HG03457 (cell line): ENCODE results near the gene CDC42SE2.
"Not testable (repeated sequence)": the region's sequence is repeated elsewhere in the genome, so short reads cannot be mapped to it uniquely, and the experiment has no call there.

Experiments used
- ATAC-seq: cut with Tn5 transposase; IDR thresholded peaks from one replicate; pipeline ENCODE4 v1.9.1; 2021; ENCODE audit warnings: moderate number of reproducible peaks; ENCODE audit not compliant: unreplicated experiment

Gene CDC42SE2

DNA sequence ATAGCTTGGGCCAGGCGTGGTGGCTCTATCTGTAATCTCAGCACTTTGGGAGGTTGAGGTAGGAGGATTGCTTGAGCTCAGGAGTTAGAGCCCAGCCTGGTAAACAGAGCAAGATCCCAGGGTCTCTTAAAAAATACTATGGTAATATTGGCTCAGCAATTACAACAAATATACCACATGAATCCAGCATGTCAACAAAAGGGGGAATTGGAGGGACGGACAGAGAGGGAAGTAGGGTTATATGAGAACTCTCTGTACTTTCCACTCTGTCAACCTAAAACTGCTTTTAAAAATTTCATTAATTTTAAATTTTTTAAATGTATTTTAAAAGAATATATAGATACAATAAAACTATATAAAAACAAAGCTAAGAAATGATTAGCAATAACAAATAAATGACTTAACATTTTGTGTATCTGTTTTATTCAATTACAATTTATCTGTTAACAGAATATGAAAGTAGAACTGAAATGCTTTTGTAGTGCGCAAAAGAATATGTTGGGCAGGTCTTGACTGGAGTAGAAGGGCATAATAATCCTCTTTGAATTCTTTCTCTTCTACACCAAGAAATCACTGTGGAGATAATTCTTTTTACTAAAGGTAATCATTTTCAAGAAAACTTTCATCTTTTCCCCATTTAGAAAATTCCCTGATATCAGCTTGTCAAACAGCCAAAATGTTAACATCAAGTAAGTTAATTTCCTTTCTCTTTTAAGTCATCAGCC, 12.9 kb upstream of the CDC42SE2 start:
- no peak for ATAC-seq

DNA sequence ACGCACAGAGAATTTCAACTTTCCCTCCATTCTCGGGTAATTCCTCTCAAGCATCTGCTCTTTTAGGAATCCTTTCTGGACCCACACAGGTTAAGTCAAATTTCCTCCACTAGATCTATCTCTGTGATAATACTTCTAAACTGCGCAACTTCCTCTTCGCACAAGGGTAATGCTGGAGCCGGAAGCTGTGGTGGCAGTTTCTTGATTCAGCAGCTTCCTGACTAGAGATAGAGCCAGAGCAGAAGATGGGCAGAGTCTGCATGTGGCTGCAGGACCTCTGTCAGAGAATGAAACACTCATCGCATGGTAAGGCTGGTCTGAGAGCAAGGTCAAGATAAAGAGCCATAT, 11.1 kb upstream of the CDC42SE2 start:
- ATAC-seq: peak; percentile 71

DNA sequence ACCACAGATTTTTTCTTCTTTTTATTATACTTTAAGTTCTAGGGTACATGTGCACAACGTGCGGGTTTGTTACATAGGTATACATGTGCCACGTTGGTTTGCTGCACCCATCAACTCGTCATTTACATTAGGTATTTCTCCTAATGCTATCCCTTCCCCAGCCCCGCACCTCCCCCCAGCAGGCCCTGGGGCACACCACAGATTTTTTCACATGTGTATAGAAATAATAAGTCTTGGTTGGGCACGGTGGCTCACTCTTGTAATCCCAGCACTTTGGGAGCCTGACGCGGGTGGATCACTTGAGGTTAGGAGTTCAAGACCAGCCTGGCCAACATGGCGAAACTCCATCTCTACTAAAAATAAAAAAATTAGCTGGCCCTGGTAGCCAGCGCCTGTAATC, 9.8 kb upstream of the CDC42SE2 start:
- not testable (repeated sequence) for ATAC-seq

DNA sequence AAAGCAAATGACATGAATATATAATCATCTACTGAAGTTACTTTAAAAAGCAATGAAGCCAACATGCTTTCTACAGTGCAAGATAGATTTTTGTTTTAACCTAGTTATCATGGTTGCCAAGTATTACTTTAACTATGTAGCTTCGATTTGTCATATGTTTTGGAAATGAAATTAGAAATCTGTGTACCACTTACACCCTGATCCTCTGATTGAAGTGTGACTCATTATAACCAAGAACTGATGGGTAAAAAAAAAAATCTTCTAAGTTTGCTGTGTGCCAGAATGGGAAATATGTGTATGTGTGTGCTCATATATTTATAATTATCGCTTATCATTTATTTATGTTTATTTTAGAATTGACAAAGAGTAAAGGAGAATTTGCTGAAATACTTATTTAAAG, 9.1 kb upstream of the CDC42SE2 start:
- no peak for ATAC-seq

DNA sequence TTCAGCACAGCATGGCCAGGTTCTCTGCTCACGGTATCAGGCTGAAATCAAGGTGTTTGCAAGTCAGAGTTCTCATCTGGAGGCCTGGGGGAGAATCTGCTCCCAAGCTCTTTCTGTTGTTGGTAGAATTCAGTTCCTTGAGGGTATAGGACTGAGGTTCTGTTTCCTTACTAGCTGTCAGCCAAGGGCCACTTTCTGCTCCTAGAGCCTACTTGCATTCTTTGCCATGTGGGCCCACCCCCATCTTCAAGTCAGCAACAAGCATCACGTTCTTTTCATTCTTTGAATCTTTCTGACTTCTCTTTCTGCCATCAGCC, 7.4 kb upstream of the CDC42SE2 start:
- ATAC-seq: no peak

DNA sequence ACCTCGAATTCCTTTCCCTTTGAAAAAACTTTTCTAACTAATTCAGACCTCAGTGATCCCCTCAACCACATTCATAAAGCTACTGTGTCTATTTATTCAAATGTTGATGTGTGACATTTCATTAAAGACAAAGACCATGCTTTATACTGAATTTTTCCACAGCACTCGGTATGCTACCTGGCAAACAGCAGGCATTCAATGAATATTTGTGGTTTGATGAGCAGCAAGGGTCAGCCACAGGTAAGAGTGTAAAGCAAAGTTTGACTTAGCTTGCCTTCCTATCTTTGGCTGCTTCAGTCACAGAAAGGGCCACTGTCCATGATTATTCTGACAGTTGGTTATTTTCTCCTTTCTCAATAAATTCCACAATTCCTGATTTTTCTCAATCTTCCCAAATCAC, 5.1 kb upstream of the CDC42SE2 start:
- ATAC-seq: no peak

DNA sequence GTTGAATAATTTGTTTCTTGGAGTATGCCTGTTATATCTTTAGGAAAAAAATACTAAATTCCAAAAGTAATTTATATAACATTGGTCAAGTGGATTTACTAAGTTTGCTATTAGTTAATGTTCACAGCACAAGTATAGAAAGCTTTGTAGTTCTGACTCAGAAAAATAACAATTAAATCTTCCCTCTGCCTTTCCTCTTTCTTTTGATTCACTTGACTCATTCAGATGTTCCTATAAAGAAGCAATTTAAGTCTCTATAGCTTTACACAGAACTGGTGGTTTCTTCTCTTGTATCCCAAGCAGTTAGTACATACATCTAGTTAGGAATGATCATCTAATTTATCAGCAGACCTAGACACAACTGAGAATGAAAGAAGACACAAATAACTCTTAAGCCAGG, 4.5 kb upstream of the CDC42SE2 start:
- no peak for ATAC-seq

DNA sequence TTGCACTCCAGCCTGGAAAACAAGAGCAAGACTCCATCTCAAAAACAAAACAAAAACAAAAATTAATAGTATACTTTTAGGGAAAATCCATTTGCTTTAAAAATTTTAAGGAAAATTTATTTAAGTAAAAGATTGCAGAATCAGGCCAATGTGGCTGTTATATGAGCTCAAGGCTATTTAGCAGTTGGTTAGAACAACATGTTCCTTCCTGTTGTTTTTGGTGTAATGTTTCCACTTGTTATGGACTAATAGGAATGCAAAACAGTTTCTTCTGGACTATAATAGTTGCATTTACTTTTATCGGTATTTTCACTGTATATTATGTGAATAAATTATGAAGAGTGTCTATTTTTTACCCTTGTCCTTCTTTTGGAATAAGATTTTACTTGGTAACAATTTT, 3.0 kb upstream of the CDC42SE2 start:
- no peak for ATAC-seq

DNA sequence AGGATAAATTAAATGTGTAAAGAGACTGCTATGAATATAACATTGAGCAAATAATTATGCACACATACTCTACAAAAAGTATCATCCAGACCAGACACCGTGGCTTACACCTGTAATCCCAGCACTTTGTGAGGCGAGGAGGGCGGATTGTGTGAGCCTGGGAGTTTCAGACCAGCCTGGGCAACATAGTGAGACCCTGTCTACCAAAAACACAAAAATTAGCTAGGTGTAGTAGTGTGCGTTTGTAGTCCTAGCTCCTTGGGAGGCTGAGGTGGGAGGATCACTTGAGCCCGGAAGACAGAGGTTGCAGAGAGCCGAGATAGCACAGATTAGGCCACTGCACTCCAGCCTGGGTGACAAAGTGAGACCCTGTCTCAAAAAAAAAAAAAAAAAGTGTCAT, 2.4 kb upstream of the CDC42SE2 start:
- no peak for ATAC-seq

DNA sequence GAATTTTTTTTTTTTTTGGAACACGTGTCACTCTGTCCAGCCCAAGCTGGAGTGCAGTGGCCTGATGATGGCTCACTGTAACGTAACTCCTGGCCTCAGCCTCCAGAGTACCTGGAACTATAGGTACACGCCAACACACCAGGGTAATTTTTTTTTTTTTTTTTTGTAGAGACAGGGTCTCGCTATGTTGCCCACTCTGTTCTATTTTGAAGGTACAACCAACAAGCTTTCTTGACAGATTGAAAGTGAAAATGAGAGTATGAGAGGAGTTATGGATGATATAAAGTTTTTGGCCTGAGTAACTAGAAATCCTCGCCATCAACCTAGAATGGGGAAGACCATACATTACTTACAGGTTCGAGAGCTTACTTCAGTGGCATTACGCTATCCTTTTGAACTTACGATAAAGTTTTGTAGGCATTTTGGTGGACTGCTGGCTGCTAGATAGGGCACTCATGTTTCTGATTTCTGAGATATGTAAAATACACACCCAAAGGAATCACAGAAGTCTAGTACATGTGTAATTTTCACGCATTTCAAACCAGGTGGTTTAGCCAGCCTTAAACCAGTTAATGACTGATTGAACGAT, 806 bp upstream of the CDC42SE2 start:
- ATAC-seq: peak; percentile 13

DNA sequence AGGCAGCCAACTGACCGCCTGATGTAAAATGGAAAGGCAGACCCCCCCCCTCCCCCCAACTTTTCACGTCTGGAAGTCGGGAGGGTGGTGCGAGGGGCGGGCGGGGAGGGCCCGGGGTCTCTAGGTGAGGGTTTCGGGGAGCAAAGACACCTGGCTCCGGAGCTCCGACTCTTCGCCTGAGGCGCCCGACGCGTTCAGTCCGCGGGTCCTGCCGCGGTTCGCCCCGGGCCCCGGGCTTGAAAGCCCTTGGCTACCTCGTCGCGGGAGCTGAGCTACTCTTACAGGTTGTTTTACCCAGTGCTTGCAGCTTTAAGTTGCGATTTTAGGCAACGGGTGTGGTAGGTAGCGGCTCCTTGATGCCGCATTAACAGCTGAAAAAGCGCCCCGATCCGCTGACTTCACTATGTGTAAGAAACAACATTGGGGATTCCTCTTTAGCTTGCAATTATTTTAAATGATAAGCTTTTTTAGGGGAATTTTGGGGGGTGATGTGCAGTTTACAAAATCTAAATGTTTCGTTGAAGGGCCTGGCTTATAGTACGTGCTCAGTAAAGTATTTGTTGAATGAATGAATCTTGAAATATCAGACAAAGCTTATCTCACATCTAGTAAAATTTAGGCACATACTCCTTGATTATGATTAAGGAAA, 722 bp downstream of the CDC42SE2 start:
- no peak for ATAC-seq

DNA sequence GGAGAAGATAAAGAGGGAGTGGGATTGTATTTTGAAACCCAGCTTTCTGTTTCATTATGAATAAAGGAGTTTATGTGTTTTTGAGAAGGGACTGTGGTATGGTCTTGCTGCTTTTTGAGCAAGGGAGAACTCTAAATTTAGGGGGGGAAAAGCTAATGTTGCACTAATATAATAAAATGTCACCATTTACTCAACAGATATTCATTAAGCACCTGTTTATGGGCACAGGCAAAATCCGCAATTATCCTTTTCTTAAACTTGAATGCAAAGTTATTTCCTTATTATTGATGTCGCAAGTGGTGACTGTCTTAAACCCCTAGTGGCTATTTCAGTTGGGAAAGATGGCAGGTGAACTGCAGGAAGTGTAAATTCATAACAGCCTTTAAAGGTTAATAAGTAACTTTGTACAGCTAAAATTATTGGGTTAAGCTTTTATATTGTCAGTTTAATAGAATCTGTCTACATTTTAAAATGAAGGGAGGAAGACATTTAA, 1.5 kb downstream of the CDC42SE2 start:
- ATAC-seq: no peak

DNA sequence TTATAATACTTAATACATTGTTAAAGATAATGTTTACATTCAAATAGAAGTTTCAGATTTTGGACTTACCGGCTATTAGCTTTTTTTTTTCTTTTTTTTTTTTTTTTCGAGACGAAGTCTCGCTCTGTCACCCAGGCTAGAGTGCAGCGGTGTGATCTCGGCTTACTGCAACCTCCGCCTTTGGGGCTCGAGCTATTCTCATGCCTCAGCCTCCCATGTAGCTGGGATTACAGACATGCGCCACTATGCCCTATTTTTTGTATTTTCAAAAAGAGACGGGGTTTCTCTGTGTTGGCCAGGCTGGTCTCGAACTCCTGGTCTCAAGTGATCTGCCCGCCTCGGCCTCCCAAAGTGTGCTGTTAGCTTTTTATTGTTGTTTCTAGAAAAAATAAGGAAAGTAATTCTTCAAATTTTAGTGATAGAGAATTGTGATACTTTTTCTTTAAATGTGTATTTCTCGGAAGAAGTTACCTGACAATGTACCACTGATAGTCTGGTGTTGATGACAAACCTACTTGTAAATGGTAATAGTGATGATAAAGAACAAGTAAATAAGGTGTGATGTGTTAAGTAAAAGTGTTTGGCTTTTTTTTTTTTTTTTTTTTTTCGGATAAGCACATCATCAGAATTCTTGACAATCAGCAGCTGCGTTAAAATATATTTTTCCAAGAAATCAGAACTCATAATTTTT, 2.7 kb downstream of the CDC42SE2 start:
- no peak for ATAC-seq

DNA sequence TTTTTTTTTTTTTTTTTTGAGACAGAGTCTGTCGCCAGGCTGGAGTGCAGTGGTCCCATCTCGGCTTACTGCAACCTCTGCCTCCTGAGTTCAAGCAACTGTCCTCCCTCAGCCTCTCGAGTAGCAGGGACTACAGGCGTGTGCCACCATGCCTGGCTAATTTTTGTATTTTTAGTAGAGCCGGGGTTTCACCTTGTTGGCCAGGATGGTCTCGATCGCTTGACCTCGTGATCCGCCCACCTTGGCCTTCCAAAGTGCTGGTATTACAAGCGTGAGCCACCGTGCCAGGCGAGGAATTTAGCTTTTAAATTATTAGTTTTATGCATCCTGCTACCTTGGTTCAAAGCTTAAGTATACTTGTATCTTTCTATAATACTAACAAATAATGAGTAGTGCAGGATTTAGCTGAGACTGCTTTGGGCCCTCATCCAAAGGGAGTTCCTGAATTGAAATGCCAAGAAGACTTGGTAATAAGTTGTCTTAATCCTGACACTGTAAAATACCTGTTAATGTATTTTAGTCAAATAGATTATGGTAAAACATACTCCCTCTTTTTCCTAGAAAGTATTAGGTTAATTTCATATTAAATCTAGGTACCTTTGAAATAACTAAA, 5.0 kb downstream of the CDC42SE2 start:
- no peak for ATAC-seq

DNA sequence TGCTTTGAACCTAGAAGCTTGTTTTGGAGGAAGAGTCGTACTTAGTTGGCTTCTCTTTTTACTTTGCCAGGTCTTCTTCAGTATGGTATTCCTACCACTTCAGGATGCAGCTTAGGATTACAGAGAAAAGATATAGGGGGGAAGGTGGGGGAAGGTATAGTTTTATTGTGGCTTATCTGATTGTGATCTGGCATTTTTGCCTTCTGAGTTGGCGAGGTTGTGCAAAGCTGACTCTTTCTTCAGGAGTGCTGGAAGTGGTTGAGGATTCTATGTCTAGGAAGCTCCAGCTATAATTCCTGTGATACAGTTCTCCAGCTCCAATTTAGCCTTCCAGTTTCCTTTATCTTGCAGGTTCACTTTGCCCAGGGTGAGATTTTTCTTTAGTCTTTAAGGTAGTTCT, 7.0 kb downstream of the CDC42SE2 start:
- no peak for ATAC-seq

DNA sequence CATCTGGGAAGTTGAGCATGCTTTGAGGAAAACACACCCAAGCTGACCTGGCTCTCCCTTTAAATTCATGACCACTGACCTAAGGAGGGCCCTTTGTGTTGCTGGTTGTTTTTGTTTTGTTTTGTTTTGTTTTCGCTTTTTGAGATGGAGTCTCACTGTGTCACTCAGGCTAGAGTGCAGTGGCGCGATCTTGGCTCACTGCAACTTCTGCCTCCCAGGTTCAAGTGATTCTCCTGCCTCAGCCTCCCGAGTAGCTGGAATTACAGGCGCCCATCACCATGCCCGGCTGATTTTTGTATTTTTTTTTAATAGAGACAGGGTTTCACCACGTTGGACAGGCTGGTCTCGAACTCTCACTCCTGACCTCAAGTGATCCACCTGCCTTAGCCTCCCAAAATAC, 8.0 kb downstream of the CDC42SE2 start:
- ATAC-seq: not testable (repeated sequence)

DNA sequence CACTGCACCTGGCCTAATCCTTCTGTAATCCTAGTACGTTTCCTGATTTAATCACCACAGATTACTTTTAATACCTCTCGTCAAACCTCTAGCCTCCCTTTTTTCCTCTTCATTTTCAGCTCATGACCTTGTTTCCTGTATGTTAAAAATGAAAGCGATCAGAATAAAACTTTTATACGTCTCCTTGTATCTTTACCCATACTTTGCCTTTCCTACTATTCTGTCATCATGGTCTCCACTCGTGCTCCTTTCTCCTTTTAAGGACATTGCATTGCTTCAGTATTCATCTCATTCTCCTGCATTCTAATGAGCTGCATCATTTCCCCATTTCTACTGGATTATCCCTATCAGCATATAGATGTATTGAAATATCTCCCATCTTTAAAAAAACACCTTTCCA, 8.5 kb downstream of the CDC42SE2 start:
- no peak for ATAC-seq

DNA sequence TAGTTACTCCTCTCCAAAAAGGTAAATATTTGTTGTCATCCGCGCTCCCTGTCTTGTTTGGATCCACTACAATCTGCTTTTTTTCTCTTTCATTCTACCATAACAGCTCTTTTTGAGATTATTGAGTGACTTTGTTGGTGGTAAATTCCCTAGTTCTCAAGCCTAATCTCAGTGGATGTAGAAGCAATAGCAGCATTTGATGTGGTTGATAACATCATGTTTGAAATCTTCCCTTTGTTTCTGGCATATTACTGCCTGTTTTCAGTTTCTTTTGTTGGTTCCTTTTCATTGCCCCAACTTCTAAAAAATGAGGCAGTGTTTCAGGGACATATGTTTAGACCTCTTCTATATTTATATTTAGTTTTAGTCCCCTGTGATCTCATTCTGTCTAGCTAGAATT, 8.9 kb downstream of the CDC42SE2 start:
- ATAC-seq: no peak

DNA sequence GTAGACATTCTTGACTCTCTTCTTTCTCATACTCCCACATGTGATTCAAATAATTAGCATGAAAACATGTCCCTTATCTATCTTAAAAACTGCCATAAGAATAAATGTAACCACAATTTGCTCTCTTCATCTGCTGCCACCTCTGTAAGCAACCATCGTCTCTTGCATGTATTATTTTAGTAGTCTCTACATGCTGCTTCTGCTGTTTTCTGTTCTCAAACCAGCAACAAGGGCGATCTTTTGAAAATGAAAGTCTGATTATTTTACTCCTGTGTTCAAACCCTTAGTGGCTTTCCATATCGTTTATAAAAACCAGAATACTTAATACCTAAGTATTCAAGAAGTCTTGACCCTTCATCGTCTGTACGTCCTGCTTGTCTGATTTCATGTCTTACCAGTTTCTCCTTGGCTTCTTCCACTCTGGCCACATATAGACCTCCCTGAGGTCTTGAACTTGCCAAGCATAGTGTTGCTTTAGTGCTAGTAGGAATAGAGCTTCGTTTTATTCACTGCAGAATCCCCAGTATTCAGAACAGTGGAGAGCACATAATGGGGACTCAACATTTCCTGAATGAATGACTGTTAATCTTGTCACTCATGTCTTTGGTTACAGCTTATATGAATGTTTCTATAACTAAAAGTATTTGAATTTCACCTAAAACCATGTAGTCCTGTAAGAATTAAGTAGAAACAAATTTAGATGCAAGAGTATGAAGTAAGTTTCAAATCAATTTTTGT, 10.6 kb downstream of the CDC42SE2 start:
- no peak for ATAC-seq

DNA sequence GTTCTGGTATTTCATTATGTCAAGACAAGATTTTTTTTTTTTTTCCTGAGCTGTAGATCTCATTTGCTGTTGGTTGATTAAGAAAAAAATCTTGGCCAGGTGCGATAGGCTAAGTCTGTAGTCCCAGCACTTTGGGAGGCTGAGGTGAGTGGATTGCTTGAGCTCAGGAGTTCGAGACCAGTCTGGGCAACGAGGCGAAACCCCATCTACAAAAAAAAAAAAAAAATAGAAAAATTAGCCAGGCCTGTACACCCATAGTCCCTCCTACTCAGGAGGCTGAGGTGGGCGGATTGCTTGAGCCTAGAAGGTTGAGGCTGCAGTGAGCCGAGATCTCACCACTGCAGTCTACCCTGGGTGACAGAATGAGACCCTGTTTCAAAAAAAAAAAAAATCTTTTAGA, 12.2 kb downstream of the CDC42SE2 start:
- ATAC-seq: no peak

DNA sequence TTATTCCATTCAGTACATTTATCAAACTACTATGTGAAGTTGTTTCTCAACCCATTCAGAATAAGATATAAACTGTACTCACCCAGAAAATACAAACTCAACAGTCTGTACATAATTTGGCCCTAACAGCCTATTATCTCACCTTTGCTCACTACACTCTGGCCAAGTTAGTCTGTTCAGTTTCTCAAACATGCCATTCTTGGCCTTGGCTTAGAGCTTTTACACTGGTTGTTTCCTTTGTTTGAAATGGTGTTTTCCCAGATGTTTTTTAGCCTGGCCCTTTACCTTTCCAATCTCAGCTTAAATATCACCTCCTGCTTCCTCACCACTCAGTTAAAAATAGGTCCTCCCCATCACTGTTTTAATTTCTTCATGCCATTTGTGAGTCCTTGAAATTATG, 13.6 kb downstream of the CDC42SE2 start:
- ATAC-seq: no peak
